ENCODE results near the gene ADGRD1.

Gene ADGRD1

DNA sequence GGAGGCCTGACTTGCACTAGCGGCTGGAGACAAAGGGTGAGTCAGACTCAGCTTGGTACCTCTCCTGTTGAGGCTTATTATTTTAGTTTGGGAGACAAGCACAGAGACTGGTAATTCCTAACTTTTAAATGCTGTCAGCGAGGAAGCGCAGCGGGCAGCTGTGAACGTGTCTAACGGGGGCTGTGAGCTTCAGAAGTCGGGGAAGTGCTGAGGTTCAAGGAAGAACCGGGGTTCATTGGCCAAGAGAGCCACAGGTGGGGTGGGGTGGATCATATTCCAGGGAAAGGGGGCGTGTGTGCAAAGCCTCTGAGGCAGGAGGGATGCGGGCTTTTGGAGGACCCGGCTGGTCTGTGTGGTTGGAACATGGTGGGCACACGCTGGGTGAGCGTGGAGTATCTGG lies 36.1 kb upstream of the ADGRD1 start:
- TF ChIP-seq, protein P1, sequence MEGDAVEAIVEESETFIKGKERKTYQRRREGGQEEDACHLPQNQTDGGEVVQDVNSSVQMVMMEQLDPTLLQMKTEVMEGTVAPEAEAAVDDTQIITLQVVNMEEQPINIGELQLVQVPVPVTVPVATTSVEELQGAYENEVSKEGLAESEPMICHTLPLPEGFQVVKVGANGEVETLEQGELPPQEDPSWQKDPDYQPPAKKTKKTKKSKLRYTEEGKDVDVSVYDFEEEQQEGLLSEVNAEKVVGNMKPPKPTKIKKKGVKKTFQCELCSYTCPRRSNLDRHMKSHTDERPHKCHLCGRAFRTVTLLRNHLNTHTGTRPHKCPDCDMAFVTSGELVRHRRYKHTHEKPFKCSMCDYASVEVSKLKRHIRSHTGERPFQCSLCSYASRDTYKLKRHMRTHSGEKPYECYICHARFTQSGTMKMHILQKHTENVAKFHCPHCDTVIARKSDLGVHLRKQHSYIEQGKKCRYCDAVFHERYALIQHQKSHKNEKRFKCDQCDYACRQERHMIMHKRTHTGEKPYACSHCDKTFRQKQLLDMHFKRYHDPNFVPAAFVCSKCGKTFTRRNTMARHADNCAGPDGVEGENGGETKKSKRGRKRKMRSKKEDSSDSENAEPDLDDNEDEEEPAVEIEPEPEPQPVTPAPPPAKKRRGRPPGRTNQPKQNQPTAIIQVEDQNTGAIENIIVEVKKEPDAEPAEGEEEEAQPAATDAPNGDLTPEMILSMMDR (IDR thresholded peaks at IDR 0.05; ENCODE audit: low read depth, low read length), result no peak
- no peak overlapping the region for H3K4me3 ChIP-seq (ENCODE audit: low read depth, low read length)

DNA sequence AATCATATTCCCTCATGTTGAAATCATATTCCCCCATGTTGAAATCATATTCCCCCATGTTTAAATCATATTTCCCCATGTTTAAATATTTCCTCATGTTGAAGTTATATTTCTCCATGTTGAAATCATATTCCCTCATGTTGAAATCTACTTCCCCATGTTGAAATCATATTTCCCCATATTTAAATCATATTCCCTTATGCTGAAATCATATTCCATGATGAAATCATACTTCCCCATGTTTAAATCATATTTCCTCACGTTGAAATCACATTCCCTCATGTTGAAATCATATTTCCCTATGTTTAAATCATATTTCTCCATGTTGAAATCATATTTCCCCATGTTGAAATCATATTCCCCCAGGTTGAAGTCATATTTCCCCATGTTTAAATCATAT lies 34.6 kb upstream of the ADGRD1 start:
- TF ChIP-seq, protein P1 (IDR thresholded peaks at IDR 0.05; ENCODE audit: low read depth, low read length), result no peak
- H3K4me3 ChIP-seq (ENCODE audit: low read depth, low read length), result no peak overlapping the region

DNA sequence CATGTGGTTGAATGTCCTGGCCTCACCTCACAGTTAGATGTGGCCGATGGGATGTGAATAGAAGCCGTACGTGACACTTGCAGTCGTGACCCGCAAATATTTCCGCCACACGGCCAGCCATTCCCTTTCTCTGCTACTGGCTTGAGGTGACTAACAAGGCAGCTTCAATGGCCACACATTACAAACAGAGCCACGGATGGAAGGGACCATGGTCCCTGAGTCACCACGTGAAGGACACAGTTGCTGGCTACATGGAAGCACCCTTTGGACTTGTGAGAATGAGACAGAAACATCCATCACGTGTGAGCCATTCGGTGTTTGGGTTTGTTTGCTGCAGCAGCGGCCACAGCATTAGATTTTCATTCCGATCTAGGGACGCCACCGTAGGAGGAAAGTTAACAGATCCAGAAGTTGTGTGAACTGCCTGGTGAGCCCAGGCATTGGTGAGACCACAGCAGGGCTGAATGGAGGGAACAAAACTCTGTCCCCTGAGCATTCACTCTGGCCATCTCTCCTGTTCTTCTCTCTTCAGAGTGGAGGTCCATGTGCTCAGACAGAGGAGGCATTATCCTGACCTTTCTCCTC lies 33.5 kb upstream of the ADGRD1 start:
- TF ChIP-seq, protein P1 (IDR thresholded peaks at IDR 0.05; ENCODE audit: low read depth, low read length), result no peak

DNA sequence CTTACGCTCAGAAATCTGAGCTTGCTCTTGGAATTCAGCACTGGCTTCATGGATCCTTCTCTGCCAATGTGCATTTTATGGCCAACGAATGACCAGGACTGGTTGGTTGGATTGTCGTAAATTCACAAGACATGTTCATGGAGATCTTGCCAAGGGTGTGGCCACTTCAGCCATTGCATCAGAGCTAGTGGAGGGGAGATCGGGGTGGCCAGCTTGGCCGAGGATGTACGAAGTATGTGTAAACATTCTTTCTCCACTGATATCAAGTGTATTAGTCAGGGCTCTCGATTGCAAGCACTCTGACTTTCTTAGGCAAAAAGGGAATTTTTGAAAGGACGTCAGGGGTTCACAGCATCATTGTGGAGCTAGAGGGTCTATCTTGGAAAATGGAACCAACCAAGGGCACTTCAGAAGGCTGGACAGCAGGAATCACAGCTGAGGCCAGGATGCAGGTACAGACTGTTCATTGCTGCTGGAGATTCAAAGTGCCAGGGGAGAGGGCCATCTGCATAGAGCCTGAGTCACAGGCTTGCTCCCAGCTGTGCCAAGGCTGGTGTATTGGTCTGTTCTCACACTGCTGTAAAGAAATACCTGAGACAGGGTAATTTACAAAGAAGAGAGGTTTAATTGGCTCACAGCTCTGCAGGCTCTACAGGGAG lies 32.9 kb upstream of the ADGRD1 start:
- TF ChIP-seq, protein P1 (IDR thresholded peaks at IDR 0.05; ENCODE audit: low read depth, low read length), result no peak

More for the DNA sequence above, 33.5 kb upstream of the ADGRD1 start:
- H3K4me3 ChIP-seq (ENCODE audit: low read depth, low read length), result no peak overlapping the region

DNA sequence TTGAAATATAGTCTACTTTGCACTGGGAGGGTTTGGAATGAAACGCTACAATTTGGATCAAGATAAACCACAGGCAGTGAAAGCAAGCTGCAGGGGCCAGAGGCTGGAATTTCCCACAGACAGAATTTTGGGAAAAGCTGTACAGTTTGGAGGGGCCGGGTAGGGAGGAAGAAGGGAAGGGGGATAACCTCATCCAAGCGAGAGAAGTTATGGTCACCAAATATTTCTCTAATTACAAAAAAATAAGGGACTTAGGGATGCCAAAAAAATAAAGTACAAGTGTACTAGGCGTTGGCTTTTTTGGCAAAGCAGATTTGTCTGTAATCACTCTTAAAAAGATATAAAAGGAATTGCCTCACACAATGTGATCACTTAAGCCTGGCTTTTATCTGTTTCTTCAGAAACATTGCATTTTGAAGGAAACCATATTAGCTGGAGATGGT lies 31.2 kb upstream of the ADGRD1 start:
- no peak overlapping the region for H3K4me3 ChIP-seq (ENCODE audit: low read depth, low read length)
- TF ChIP-seq, protein P1 (IDR thresholded peaks at IDR 0.05; ENCODE audit: low read depth, low read length), result no peak

More for the DNA sequence above, 32.9 kb upstream of the ADGRD1 start:
- H3K4me3 ChIP-seq (ENCODE audit: low read depth, low read length), result no peak overlapping the region

DNA sequence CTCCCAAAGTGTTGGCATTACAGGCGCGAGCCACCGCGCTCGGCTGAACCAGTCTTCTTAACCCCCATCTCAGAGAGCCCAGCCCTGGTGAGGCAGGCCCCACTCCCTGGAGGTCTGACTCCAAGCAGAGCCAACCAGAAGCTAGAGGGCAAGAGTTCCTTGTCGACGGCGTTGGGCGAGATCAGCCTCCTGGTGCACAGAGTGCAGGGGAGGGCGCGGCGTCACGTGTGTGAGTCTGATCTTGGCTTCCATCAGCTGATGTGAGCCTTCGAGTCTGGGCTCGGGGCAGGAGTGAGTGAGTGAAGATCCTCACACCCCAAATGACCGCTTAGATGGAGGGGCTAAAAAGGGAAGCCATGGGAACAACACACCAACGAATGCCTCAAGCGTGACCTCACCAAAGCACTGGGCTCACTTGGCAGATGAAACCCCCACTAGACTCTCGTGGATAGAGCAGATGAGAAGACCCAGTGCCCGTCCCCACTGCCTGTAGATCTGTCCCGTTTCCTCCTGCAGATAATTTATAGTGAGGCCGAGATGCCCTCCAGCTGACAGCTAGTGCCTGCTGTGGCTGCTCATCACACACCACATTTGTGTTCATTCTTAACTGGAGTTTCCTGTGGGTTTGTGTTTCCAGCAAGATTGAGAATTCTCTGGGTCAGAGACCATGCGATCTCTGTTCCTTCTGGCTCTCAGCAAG lies 28.6 kb upstream of the ADGRD1 start:
- TF ChIP-seq, protein P1 (IDR thresholded peaks at IDR 0.05; ENCODE audit: low read depth, low read length), result no peak
- no peak overlapping the region for H3K4me3 ChIP-seq (ENCODE audit: low read depth, low read length)

DNA sequence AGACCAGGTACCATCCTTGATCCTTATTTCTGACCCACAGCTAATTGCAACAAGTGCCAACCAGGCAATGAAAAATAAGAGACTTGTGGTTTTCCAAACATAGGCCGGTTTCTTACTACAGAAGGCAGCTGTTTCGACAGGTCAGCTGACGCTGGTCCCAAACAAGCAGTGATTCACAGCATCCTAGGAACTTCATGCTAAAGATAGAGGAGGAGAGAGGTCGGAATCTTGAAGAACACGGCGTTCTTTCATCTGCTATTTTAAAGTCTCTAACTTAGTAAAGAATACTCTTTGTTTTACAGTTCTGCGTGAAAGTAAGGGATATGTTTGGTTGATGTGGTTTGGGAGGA lies 28.1 kb upstream of the ADGRD1 start:
- H3K4me3 ChIP-seq (ENCODE audit: low read depth, low read length), result no peak overlapping the region
- TF ChIP-seq, protein P1 (IDR thresholded peaks at IDR 0.05; ENCODE audit: low read depth, low read length), result no peak

Measured in WI38 (cell line).